Testis (tissue), 3 donors: ENCODE results near the gene PNPLA5. TPM values are rescaled to one million over a fixed set of nuclear protein-coding genes. Genes with fewer than 3 reads are reported as not detected.

Experiments used
- DNase-seq: peaks from one replicate; pipeline ENCODE4 v3.0.0-alpha.2; 2019
- H3K27ac ChIP-seq, 2 donors: fragments of 200-600 bp; sonication (generic); one replicate each; pipeline ENCODE4 v1.5.1; 2019
- H3K27me3 ChIP-seq: fragments of 200-600 bp; sonication (generic); one replicate; pipeline ENCODE4 v1.5.1; 2019
- H3K36me3 ChIP-seq: fragments of 200-600 bp; sonication (generic); one replicate; pipeline ENCODE4 v1.5.1; 2017; ENCODE audit warnings: low read depth; ENCODE audit errors: missing control alignments
- H3K4me1 ChIP-seq: fragments of 200-600 bp; sonication (generic); one replicate; pipeline ENCODE4 v1.5.1; 2019
- H3K4me3 ChIP-seq, 2 donors: fragments of 200-600 bp; sonication (generic); one replicate each; pipeline ENCODE4 v1.5.1; 2017 to 2019
- H3K9me3 ChIP-seq: fragments of 200-600 bp; sonication (generic); one replicate; pipeline ENCODE4 v1.5.1; 2017
- CTCF ChIP-seq, 3 experiments: fragments of 450-650 bp in 2 of 3; fragments of 200-600 bp in 1 of 3; sonication (generic) in 1 of 3; IDR thresholded peaks; one replicate each; pipeline ENCODE4 v1.5.1; 2016 to 2019; ENCODE audit warnings: antibody characterized with exemption in 3 of 3, mild to moderate bottlenecking in 2 of 3, moderate library complexity in 1 of 3
- POLR2A ChIP-seq: fragments of 450-650 bp; IDR thresholded peaks from one replicate; pipeline ENCODE4 v1.6.1; 2017; ENCODE audit warnings: antibody characterized with exemption, mild to moderate bottlenecking, moderate library complexity
- WGBS, 2 donors: methylation state at CpG; one replicate each; pipeline ENCODE4 v1.1.5; 2018; 5-methylcytosine and 5-hydroxymethylcytosine counted together
- intact Hi-C: fragments of 100-400 bp; cut with DNase I; formaldehyde crosslinking; loops from one replicate; pipeline ENCODE4 v1.15.1; 2023; ENCODE audit warnings: low total_unique reads
- polyA plus RNA-seq: library from polyadenylated mRNA; stranded (reverse); fragments of 350-450 nt; fragmentation: Illumina TruSeq; extraction: RNeasy Lipid Tissue Mini Kit (QIAGEN cat#74804); gene quantifications from one replicate; pipeline ENCODE4 v1.2.3, GENCODE V29; 2014; ENCODE audit warnings: low read depth, low replicate concordance; ENCODE audit not compliant: insufficient read depth
- total RNA-seq, 2 donors: library from RNA; depleted of rRNA; stranded (reverse); fragments of >200 nt; gene quantifications; one replicate each; pipeline ENCODE4 v1.2.3, GENCODE V29; 2016

Gene PNPLA5
- total and polyA plus RNA-seq, 3 donors from 2014 or later, result not detected

- Histone ChIP-seq H3K4me1 (no peaks in the 10 kb centered on the region), H3K4me3 (no peak overlapping the region), H3K27ac (no peak overlapping the region), H3K36me3 (no peaks in the 10 kb centered on the region), H3K27me3 (no peaks in the 10 kb centered on the region), H3K9me3 (no peaks in the 10 kb centered on the region)
- 79 to 93% methylated on average over 2 to 13 of the region's 13 CpGs for WGBS, 2 donors
- no peak for DNase-seq
- TF ChIP-seq CTCF (IDR thresholded peaks at IDR 0.05) (no peak), POLR2A (no peak)
- intact Hi-C loops, result no loop called here
Observed at GRCh38 chr22:43840431-43840830, 51.4 kb downstream of the PNPLA5 start.

GRCh38 chr22:43839781-43840180, 52.0 kb downstream of the PNPLA5 start:
- TF ChIP-seq CTCF (IDR thresholded peaks at IDR 0.05), result no peak
- TF ChIP-seq POLR2A, result no peak
- H3K4me1 ChIP-seq, result no peaks in the 10 kb centered on the region
- no peak for DNase-seq
- intact Hi-C loops, result no loop called here
- H3K4me3 ChIP-seq, result no peak overlapping the region
- H3K27me3 ChIP-seq, result no peaks in the 10 kb centered on the region
- H3K9me3 ChIP-seq, result no peaks in the 10 kb centered on the region
- WGBS, 2 donors, result 74 to 81% methylated on average over 8 of the region's 8 CpGs
- H3K36me3 ChIP-seq, result no peaks in the 10 kb centered on the region
- H3K27ac ChIP-seq, result no peak overlapping the region

- H3K4me3 ChIP-seq, result no peak overlapping the region
- TF ChIP-seq CTCF (IDR thresholded peaks at IDR 0.05) (no peak), POLR2A (no peak)
- WGBS, 2 donors, result 94 to 95% methylated on average over 22 to 25 of the region's 25 CpGs
- intact Hi-C loops, result no loop called here
- H3K4me1 ChIP-seq, result no peaks in the 10 kb centered on the region
- no peaks in the 10 kb centered on the region for H3K9me3 ChIP-seq
- H3K27me3 ChIP-seq, result no peaks in the 10 kb centered on the region
- DNase-seq, result no peak
- no peak overlapping the region for H3K27ac ChIP-seq
- H3K36me3 ChIP-seq, result no peaks in the 10 kb centered on the region
Observed at GRCh38 chr22:43838571-43839307, 53.1 kb downstream of the PNPLA5 start.

GRCh38 chr22:43838161-43838560, 53.7 kb downstream of the PNPLA5 start:
- H3K4me3 ChIP-seq, result no peak overlapping the region
- H3K9me3 ChIP-seq, result no peaks in the 10 kb centered on the region
- no peaks in the 10 kb centered on the region for H3K4me1 ChIP-seq
- H3K36me3 ChIP-seq, result no peaks in the 10 kb centered on the region
- no peaks in the 10 kb centered on the region for H3K27me3 ChIP-seq
- intact Hi-C loops, result no loop called here
- 89 to 98% methylated on average over 4 to 10 of the region's 10 CpGs for WGBS, 2 donors
- no peak for DNase-seq
- TF ChIP-seq CTCF (IDR thresholded peaks at IDR 0.05), result no peak
- no peak for TF ChIP-seq POLR2A
- no peak overlapping the region for H3K27ac ChIP-seq

- no peaks in the 10 kb centered on the region for H3K27me3 ChIP-seq
- intact Hi-C loops, result no loop called here
- no peak for DNase-seq
- no peaks in the 10 kb centered on the region for H3K36me3 ChIP-seq
- no peaks in the 10 kb centered on the region for H3K9me3 ChIP-seq
- no peak for TF ChIP-seq POLR2A
- TF ChIP-seq CTCF (IDR thresholded peaks at IDR 0.05), result no peak
- 90 to 93% methylated on average over 5 to 9 of the region's 9 CpGs for WGBS, 2 donors
- no peak overlapping the region for H3K27ac ChIP-seq
- H3K4me1 ChIP-seq, result no peaks in the 10 kb centered on the region
- H3K4me3 ChIP-seq, result no peak overlapping the region
Observed at GRCh38 chr22:43837666-43838065, 54.1 kb downstream of the PNPLA5 start.
